ELR (cell line): ENCODE measurements around the gene AJUBA.
"Not testable (repeated sequence)": the region's sequence is repeated elsewhere in the genome, so short reads cannot be mapped to it uniquely, and the experiment has no call there.

Experiments used
- DNase-seq: peaks from one replicate; pipeline ENCODE4 v3.0.0-alpha.2; 2015; ENCODE audit warnings: low read depth

AJUBA gene

DNA sequence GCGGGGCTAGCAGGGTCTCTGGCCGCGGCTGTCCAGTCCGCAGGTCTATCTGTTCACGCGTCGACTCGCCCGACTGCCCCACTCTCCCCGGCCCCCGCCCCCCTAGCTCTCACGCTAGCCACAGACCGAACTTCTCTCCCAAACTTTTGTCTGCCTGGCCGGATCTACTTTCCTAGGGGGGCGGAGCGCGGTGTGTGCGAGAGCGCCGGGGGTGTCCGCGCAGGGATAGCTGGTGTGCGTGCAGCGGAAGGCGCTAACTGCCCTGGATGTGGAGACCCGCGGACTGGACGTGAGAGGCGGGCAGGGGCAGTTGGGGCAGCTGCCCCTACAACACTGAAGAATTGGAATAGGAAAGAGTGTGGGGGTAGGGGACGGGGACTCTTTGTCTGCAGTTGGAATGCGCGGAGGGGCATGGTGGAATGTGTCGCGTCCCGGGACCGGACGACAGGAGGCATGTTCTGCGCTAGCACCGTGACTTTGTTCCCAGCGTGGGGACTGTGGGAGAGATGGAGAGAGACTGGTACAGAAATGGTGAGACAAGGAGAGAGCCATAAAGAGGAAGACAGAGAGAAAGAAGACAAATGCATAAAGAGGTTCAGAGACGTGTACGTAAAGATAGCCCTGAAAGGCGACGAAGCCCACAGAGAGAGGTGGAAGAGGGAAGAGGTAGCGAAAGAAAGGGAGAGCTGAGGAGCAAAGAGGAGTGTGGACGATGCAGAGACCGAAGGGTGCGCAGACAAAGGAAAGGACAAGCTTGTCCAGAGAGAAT is at the start of gene AJUBA:
Gene AJUBA, minus strand, starts transcription at position 75 of the 769 bp plus-strand sequence. CDS start 285 bp downstream, outside the sequence.
- peak; percentile 96 for DNase-seq

- DNase-seq: peak; percentile 56
Observed at GRCh38 chr14:23030936-23031335, 48.6 kb upstream of the AJUBA start.

- peak; percentile 15 for DNase-seq
Observed at GRCh38 chr14:23028799-23029198, 46.4 kb upstream of the AJUBA start.

DNA sequence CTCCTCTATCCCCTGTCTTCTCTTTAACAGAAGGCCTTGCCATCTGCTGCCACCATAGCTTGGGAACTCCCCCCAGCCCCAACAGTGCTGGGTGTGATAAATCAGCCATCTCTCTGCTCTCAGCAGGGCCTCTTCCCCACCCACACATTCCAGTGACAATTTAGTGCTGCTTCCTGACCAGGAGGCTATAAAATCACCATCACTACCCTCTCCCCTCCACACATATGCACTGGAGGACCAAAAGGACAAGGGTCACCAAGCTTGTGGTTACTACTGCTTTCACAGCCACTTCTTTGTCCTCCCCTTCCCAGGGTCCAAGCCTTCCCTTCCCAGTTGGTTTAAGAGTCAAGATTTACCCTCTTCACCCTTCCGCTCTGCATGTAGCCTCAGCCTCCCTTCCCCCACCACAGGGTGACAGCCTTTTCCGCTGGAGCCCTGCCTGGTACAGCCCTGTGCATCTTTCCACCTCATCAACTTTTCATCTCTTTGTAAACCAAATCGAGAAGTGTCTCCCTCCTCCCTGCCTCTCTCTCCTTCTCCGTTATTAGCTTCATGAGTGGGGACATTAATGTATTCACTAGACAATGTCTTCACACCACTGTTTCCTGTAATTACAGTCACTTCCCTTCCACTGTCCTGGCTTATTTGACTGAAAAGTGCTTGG is 42.9 kb upstream of the AJUBA start:
- DNase-seq: no peak

- DNase-seq: no peak
Observed at GRCh38 chr14:23024612-23025075, 42.3 kb upstream of the AJUBA start.

DNA sequence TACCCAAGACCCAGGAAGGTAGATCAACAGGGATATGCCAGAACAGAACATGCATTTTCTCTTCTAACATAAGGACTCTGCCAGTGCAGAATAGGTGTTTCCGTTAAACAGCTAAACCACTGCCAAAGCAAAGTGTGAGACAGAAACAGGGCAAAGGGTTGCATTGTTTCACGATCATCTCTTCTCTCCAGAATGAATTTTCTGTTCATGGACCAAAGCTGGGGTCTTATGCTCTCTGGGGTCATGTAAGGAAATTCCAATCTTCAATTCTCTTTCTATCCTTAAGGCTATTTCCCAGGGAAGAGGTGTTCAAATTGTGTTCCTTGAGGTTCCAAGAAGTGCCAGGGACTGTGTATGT is 41.4 kb upstream of the AJUBA start:
- no peak for DNase-seq

DNA sequence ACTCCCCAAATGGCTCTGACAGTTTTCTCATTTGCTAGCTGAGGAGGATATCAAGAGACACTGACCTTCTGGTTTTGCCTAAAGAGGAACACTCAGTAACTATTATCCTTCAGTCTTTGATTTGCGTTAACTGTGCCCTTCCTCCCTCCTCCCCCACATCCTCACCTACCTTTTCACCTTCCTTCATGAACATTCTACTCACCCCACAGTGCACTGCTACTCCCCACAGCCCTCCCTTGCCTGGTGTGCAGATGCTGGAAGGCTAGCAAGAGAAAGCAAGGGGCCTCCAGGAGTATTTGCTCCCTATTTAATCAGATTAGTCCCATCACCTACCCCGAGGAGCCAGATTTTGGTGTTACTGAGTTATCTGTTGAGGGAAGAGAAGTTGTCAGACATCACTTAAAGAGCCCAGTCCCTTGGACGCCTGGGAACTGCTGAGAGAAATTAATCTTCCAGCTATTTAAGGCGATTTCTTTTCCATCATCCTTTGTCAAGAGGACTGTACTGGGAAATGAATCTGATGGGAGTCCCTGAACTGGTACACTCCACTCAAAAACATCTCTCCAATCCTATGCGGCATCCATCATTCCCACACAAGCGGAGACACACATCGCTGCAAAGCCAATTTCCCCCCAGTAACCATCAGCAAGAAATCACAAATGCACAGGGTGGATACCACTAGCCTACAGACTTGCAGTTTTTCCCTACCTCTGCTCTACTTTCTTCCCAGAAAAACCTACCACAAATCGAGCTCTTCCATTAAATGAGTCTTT is 40.9 kb upstream of the AJUBA start:
- DNase-seq: no peak

DNA sequence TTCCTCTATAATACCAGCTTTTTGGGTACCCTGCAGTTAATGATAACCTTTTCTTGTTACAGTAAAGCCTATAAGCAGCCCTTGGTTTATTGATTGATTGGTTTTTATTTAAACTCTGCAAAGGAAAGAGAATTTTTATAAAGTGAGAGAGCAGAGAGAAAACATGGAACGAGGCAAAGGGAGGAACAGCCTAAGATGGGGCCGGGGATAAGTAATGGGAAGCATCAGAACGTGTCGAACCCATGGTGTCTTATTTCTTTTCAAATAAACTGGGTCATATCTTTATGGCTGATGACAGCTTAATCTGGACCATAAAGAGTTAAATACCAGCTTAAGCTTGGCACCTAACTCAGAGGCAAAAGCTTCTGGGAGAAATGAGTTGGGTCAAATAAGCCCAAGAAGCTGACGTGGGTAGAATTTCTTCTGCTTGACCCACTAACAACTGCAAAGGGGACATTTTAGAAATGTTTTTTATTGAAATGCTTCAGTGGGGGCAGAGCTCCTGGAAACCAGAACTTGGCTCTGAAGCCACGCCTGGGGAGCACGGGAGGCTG is 39.6 kb upstream of the AJUBA start:
- no peak for DNase-seq

GRCh38 chr14:23021434-23021833 is 39.1 kb upstream of the AJUBA start:
- no peak for DNase-seq

GRCh38 chr14:23020143-23021128 is 38.1 kb upstream of the AJUBA start:
- no peak for DNase-seq

GRCh38 chr14:23018107-23018506 is 35.8 kb upstream of the AJUBA start:
- DNase-seq: no peak

- DNase-seq: no peak
Observed at GRCh38 chr14:23017091-23017490, 34.7 kb upstream of the AJUBA start.

- DNase-seq: no peak
Observed at GRCh38 chr14:23015618-23016017, 33.3 kb upstream of the AJUBA start.

DNA sequence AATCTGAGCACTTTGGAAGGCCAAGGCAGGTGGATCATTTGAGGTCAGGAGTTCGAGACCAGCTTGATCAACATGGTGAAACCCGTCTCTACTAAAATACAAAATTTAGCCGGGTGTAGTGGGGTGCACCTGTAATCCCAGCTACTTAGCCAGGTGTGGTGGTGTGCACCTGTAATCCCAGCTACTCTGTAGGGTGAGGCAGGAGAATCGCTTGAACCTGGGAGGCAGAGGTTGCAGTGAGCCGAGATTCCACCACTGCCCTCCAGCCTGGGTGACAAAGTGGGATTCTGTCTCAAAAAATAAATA is 31.4 kb upstream of the AJUBA start:
- DNase-seq: not testable (repeated sequence)

DNA sequence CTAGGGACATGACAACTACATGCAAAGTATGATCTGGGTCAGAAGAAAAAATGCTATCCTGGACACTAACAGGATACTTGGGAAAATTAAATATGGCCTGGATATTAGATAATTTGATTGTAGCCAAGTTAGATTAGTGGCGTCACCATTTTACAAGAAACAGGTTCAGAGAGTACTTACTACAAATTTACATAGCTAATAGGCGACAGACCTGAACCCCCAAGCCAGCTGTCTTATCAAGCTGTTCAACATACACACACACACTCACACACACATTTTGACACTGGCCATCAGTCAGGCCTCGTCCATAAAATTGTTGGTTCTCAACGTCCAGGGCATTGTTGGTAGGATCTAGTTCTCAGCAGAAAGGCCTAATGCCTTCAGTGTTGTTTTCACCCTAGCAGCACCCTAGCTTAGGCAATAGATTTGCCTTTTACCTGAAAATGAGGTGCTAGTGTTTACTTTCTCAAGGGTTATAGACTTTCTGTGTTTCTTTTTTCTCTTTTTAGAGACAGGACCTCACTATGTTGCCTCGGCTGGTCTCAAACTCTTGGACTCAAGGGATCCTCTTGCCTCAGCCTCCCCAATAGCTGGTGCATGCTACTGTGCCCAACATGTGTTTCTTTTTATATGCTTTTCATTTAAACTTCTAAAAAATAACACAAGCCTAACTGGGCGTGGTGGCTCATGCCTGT is 30.9 kb upstream of the AJUBA start:
- DNase-seq: no peak

DNA sequence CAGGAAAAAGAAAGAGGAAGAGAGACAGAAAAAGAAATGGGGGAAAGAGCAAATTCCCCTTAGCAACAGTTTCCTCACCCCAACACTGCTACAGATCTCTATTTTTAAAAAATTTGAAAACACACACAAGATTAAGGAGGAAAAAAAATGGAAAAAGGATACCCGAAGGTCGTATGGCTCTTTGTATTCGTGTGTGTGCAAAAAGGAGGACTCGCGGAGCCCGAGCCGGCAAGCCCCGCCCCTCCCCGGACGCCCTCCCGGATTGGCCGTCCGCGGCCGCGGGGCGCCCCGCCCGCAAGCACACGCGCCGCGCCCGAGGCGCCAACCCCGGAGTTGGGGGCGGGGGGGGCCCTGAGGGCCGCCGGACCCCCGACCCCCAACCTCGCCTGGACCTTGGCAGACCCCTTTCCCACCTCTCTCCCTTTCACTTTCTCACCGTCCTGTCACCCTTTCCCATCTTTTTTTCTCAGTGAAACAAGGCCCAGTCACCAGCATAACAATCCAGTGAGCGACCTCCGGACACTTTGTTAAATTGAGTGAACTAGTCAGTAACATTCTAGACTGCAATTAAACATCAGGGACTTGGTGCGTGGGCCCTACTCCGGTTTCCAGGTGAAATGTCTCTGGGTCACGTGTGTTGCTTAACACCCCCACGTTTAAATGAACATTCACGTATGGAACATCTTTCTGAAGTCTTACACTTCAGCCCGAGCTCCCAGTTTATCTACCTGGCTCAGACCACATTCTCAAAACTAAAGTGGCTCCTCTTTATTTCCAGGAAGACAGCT is 27.8 kb upstream of the AJUBA start, which contains the start of gene C14orf93:
Gene C14orf93, minus strand, starts transcription at position 205 of the 788 bp plus-strand sequence. CDS start 11,120 bp downstream, outside the sequence.
- DNase-seq: peak; percentile 78

- no peak for DNase-seq
Observed at GRCh38 chr14:23009483-23009938, 27.2 kb upstream of the AJUBA start.

- DNase-seq: peak; percentile 13
Observed at GRCh38 chr14:23008831-23009230, 26.5 kb upstream of the AJUBA start.

DNA sequence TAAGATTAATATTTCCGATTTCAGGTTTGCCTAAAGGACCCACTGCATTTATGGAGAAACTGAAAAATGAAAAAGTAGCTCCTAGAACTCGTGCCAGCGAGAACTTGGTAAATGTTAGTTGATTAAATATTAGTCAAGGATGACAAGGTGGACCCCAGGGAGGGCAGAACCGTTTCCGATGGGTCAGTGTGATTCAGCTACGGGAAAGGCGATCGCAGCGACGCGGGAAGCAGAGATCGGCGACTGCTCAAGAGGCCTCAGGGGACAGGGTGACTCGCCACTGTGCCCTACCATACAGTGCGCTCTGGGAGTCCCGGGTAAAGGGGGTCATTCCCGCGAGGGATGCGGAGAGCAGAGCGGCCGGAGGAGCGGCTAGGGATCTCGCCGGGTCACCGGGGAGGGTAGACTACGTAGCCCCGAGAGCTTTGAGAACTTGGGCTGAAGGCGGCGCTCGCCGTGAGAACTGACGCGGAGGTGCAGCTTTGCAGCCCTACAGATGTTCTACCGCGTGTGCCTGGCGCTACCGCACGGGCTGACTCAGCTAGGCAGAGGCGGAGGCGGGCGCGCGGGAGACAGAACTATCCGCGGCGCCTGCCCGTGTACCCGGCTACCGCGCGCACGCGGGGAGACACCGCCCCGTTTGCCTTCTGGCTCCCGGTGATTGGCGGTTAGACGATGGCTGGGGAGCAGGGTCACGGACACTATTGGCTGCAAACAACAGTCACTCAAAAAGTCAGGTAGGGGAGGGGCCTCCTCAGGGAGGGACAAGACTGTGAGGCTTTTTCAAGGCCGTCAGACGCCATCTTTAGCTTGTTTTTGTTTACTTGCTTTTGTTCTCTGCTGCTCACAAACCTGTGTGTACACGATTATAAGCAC is 24.4 kb upstream of the AJUBA start:
- DNase-seq: peak; percentile 98
